Spleen (tissue), 11 donors: ENCODE results near the gene P2RY11. TPM values are rescaled to one million over a fixed set of nuclear protein-coding genes. Genes with fewer than 3 reads are reported as not detected.
A peak's percentile ranks its signal among the peaks of the same experiment; 100 is the strongest.

Experiments
- DNase-seq: peaks from one replicate; pipeline ENCODE4 v3.0.0-alpha.2; 2020
- H3K27ac ChIP-seq, 8 donors: fragments of 200-600 bp; sonication (generic) in 7 of 8; 1 replicate in 4 of 8; 2 replicates in 4 of 8; pipeline versions ENCODE4 v1.5.0 to v1.8.0; 2016 to 2021; ENCODE audit warnings: inconsistent platforms in 4 of 8, mild to moderate bottlenecking in 4 of 8, moderate library complexity in 1 of 8
- H3K27me3 ChIP-seq, 7 donors: fragments of 200-600 bp; sonication (generic) in 6 of 7; replicated peaks in 1 of 7; 1 replicate in 4 of 7; 2 replicates in 3 of 7; pipeline versions ENCODE4 v1.5.0 to v1.8.0; 2016 to 2021; ENCODE audit warnings: inconsistent platforms in 3 of 7, mild to moderate bottlenecking in 1 of 7
- H3K36me3 ChIP-seq, 6 donors: fragments of 200-600 bp; sonication (generic) in 5 of 6; 1 replicate in 4 of 6; 2 replicates in 2 of 6; pipeline versions ENCODE4 v1.5.0 to v1.8.0; 2016 to 2021; ENCODE audit warnings: inconsistent platforms in 2 of 6
- H3K4me1 ChIP-seq, 6 donors: fragments of 200-600 bp; sonication (generic) in 5 of 6; 1 replicate in 3 of 6; 2 replicates in 3 of 6; pipeline versions ENCODE4 v1.5.0 to v1.8.0; 2016 to 2021; ENCODE audit warnings: inconsistent platforms in 3 of 6
- H3K4me3 ChIP-seq, 8 donors: fragments of 200-600 bp; sonication (generic) in 7 of 8; 1 replicate in 4 of 8; 2 replicates in 4 of 8; pipeline versions ENCODE4 v1.5.0 to v1.8.0; 2016 to 2021; ENCODE audit warnings: inconsistent platforms in 4 of 8, mild to moderate bottlenecking in 4 of 8, moderate library complexity in 2 of 8
- H3K9me3 ChIP-seq, 8 donors: fragments of 200-600 bp; sonication (generic) in 7 of 8; 1 replicate in 4 of 8; 2 replicates in 4 of 8; pipeline versions ENCODE4 v1.5.0 to v1.8.0; 2016 to 2021; ENCODE audit warnings: inconsistent platforms in 4 of 8
- POLR2A ChIP-seq, 3 donors: fragments of 450-650 bp; IDR thresholded peaks; one replicate each; pipeline ENCODE4 v1.5.1; 2017; ENCODE audit warnings: antibody characterized with exemption in 3 of 3, mild to moderate bottlenecking in 1 of 3
- POLR2AphosphoS5 ChIP-seq, 3 donors: sonication (generic); formaldehyde crosslinking; IDR thresholded peaks; one replicate each; pipeline ENCODE4 v1.5.1; 2017; ENCODE audit warnings: antibody characterized with exemption in 3 of 3
- WGBS, 5 donors: extraction: QIAGEN DNeasy Blood & Tissue Kit in 3 of 5; methylation state at CpG; one replicate each; pipeline versions ENCODE4 v1.1.5 to v1.1.7; 2013 to 2018; 5-methylcytosine and 5-hydroxymethylcytosine counted together
- intact Hi-C: fragments of 100-400 bp; cut with DNase I; formaldehyde crosslinking; loops from one replicate; pipeline ENCODE4 v1.15.0; 2023; ENCODE audit warnings: low total_unique reads
- polyA plus RNA-seq, 3 donors: library from polyadenylated mRNA; stranded (reverse); fragments of 200-250 nt; gene quantifications; one replicate each; pipeline ENCODE4 v1.2.1, GENCODE V29; 2013
- total RNA-seq, 7 donors: library from RNA; depleted of rRNA in 3 of 7; stranded (reverse); fragments of >200 nt in 3 of 7; fragmentation: NEBNext Ultra II Directional in 4 of 7; extraction: Animal tissue kit (Norgen Biotek cat#: 25700) in 4 of 7; gene quantifications; one replicate each; pipeline versions ENCODE4 v1.1.0 to v1.2.1, GENCODE V29; 2016 to 2021
- TF ChIP-seq, protein P1 (sequence below), 11 experiments: fragments of 200-600 bp in 7 of 11; fragments of 450-650 bp in 4 of 11; sonication (generic) in 4 of 11; IDR thresholded peaks in 8 of 11; conservative IDR thresholded peaks in 3 of 11; 1 replicate in 7 of 11; 2 replicates in 4 of 11; pipeline versions ENCODE4 v1.4.0 to v1.8.0; 2016 to 2021; ENCODE audit warnings: antibody characterized with exemption in 11 of 11, inconsistent platforms in 4 of 11, mild to moderate bottlenecking in 1 of 11
- donor health status: healthy with polysubstance abuse.
- donor health status: DM: no; HTN: no; CAD: no; lungs with moderate emphysema.
- donor health status: DM: no; HTN: no; CAD: no.
- donor health status: Bipolar disorder and iron deficiency.
- donor health status: healthy.
- donor health status: DM: no; HTN: no; CAD: no.
- donor health status: DM: yes; HTN: yes; CAD: no.

Gene P2RY11
- total and polyA plus RNA-seq, 10 donors: 7.9 to 24.2 (median 16.9) TPM

DNA sequence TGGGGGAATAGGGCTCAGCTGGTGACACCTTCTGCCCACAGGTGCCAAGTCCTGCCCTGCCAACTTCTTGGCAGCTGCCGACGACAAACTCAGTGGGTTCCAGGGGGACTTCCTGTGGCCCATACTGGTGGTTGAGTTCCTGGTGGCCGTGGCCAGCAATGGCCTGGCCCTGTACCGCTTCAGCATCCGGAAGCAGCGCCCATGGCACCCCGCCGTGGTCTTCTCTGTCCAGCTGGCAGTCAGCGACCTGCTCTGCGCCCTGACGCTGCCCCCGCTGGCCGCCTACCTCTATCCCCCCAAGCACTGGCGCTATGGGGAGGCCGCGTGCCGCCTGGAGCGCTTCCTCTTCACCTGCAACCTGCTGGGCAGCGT is 2.1 kb downstream of the P2RY11 start:
- H3K4me3 ChIP-seq: peak overlapping the region in 2 of 8 donors; percentile 7 to 60
- H3K36me3 ChIP-seq: peaks cover 9 to 81% (median 78%) of the 10 kb centered on the region in 6 donors
- H3K27me3 ChIP-seq: no peaks in the 10 kb centered on the region
- H3K9me3 ChIP-seq: no peaks in the 10 kb centered on the region
- intact Hi-C loops: loop anchor here (10.0 kb wide), 1 partner anchor 141 kb away; the partner anchor contains the start of gene MRPL4
- H3K4me1 ChIP-seq: peaks cover 23 to 100% (median 60%) of the 10 kb centered on the region in 6 donors
- WGBS, 5 donors: 67 to 78% (median 69%) methylated on average over 18 to 19 of the region's 19 CpGs
- TF ChIP-seq POLR2A (IDR thresholded peaks at IDR 0.05): no peak
- peak in 1 of 3 donors; percentile 2 for TF ChIP-seq POLR2AphosphoS5 (IDR thresholded peaks at IDR 0.05)
- TF ChIP-seq, protein P1, sequence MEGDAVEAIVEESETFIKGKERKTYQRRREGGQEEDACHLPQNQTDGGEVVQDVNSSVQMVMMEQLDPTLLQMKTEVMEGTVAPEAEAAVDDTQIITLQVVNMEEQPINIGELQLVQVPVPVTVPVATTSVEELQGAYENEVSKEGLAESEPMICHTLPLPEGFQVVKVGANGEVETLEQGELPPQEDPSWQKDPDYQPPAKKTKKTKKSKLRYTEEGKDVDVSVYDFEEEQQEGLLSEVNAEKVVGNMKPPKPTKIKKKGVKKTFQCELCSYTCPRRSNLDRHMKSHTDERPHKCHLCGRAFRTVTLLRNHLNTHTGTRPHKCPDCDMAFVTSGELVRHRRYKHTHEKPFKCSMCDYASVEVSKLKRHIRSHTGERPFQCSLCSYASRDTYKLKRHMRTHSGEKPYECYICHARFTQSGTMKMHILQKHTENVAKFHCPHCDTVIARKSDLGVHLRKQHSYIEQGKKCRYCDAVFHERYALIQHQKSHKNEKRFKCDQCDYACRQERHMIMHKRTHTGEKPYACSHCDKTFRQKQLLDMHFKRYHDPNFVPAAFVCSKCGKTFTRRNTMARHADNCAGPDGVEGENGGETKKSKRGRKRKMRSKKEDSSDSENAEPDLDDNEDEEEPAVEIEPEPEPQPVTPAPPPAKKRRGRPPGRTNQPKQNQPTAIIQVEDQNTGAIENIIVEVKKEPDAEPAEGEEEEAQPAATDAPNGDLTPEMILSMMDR (IDR thresholded peaks at IDR 0.05 in 8 of 11, conservative IDR thresholded peaks at IDR 0.05 in 3 of 11): no peak
- H3K27ac ChIP-seq: peak overlapping the region in 7 of 8 donors; percentile 2 to 87 (median 64)
- DNase-seq: peak; percentile 80

DNA sequence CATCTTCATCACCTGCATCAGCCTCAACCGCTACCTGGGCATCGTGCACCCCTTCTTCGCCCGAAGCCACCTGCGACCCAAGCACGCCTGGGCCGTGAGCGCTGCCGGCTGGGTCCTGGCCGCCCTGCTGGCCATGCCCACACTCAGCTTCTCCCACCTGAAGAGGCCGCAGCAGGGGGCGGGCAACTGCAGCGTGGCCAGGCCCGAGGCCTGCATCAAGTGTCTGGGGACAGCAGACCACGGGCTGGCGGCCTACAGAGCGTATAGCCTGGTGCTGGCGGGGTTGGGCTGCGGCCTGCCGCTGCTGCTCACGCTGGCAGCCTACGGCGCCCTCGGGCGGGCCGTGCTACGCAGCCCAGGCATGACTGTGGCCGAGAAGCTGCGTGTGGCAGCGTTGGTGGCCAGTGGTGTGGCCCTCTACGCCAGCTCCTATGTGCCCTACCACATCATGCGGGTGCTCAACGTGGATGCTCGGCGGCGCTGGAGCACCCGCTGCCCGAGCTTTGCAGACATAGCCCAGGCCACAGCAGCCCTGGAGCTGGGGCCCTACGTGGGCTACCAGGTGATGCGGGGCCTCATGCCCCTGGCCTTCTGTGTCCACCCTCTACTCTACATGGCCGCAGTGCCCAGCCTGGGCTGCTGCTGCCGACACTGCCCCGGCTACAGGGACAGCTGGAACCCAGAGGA is 2.6 kb downstream of the P2RY11 start:
- peaks cover 28 to 100% (median 65%) of the 10 kb centered on the region in 6 donors for H3K4me1 ChIP-seq
- DNase-seq: peak; percentile 82
- WGBS, 5 donors: 87 to 94% (median 90%) methylated on average over 4 to 43 of the region's 43 CpGs
- peak; percentile 29 to 84 (median 70) for TF ChIP-seq POLR2AphosphoS5 (IDR thresholded peaks at IDR 0.05)
- TF ChIP-seq, protein P1 (IDR thresholded peaks at IDR 0.05 in 8 of 11, conservative IDR thresholded peaks at IDR 0.05 in 3 of 11): no peak
- H3K4me3 ChIP-seq: peak overlapping the region in 1 of 8 donors; percentile 60
- intact Hi-C loops: loop anchor here (10.0 kb wide), 1 partner anchor 141 kb away; the partner anchor contains the start of gene MRPL4
- no peaks in the 10 kb centered on the region for H3K27me3 ChIP-seq
- H3K36me3 ChIP-seq: peaks cover 9 to 79% (median 74%) of the 10 kb centered on the region in 6 donors
- H3K9me3 ChIP-seq: no peaks in the 10 kb centered on the region
- H3K27ac ChIP-seq: peak overlapping the region in 4 of 8 donors; percentile 62 to 87 (median 74)

DNA sequence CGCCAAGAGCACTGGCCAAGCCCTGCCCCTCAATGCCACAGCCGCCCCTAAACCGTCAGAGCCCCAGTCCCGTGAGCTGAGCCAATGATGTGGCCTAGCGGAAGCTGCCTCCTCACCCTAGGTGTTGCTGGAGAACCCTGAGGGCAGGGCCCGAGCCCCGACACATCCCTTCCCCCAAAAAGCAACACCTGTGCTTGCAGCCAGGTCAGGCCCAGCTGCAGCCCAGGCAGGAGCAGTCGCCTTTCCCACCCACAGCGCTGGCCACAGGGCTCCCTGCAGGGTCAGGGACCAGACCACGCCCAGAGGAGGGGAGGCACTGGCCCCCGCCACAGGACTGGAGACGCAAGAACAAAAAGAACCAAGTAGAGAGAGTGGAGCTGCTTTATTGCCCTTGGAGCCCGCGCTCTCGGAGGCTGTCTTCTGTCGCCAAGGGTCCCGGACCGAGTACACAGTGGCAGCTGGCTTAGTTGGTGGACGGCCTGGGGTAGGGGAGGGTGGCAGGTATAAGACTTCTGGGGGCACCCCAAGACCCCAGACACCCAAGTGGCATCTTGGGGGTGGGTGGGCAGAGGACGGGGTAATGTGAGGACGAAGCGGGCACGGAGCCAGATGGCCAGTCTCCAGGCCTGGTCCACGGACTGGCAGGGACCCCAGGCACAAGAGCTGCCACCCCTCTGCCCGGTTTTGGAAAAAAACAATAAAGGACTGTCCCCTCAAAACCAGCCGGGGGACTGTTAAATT is 3.3 kb downstream of the P2RY11 start:
- Histone ChIP-seq H3K27ac (peak overlapping the region in 2 of 8 donors; percentile 77 to 87), H3K9me3 (no peaks in the 10 kb centered on the region), H3K4me1 (peaks cover 29 to 99% (median 68%) of the 10 kb centered on the region in 6 donors), H3K27me3 (no peaks in the 10 kb centered on the region), H3K4me3 (peak overlapping the region in 1 of 8 donors; percentile 60), H3K36me3 (peaks cover 9 to 72% (median 67%) of the 10 kb centered on the region in 6 donors)
- WGBS, 5 donors: 83 to 90% (median 85%) methylated on average over 16 to 26 of the region's 26 CpGs
- TF ChIP-seq POLR2A (IDR thresholded peaks at IDR 0.05) (no peak), POLR2AphosphoS5 (IDR thresholded peaks at IDR 0.05) (peak; percentile 5 to 66 (median 45))
- TF ChIP-seq, protein P1 (IDR thresholded peaks at IDR 0.05 in 8 of 11, conservative IDR thresholded peaks at IDR 0.05 in 3 of 11): no peak
- DNase-seq: peak; percentile 80
- intact Hi-C loops: loop anchor here (10.0 kb wide), 1 partner anchor 140 kb away; the partner anchor contains the start of gene MRPL4
